Measurements from ENCODE around the gene ZNF346.
A peak's percentile ranks its signal among the peaks of the same experiment; 100 is the strongest.

Gene ZNF346

DNA sequence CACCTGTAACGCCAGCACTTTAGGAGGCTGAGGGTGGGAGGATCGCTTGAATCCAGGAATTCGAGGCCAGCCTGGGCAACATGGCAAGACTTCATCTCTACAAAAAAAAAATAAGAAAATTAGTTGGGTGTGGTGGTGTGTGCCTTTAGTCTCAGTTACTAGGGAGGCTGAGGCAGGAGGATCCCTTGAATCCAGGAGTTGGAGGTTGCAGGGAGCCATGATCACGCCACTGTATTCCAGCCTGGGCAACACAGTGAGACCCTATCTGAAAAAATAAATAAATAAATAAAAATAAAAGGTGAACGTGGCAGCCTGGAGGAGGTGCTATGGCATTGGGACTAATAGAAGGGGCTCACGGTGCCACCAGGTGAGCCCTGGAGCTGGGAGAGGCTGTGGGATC is 71.3 kb downstream of the ZNF346 start:
- DNase-seq (ENCODE audit: low read depth in 2 of 2), result no peak

DNA sequence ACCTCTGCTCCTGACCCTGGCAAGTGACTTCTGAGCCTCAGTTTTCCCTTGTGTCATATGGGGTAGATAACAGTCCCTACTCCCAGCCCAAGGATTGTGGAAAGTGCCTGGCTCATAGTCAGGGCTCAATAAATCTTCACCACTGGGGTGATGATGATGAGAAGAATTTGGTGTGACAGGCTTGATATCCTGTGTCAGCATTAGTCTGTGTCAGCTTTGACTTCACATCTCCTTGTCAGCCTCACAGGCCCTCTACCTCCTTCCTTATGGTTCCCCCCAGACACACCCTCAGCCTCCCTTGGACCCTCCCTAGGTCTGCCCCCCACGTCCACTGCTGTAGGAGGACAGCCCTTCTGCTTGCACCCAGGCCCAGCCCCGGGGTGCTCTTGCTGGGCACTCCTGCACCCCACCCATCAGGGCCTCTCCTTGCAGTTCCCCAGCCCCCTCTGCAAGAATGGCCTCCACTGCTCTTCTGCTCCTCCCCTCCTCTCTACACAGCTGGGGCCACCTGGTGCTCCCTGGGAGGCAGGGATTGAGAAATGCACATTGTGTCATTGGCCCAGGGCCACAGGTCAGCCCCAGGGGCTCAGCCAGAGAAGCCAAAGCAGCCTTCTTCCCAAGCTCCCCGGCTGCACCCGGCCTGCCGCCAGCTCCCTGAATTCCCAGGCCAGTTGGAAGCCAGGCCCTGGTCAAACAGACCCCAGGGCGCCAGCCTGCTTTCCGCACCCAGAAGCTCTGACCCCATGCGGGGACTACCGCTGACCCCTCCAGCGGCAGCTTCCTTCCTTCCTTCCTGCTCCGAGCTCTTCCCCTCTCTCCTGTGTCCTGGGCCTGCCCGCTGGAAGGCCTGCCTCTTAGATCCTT is 72.0 kb downstream of the ZNF346 start:
- DNase-seq (ENCODE audit: low read depth in 2 of 2), result no peak

DNA sequence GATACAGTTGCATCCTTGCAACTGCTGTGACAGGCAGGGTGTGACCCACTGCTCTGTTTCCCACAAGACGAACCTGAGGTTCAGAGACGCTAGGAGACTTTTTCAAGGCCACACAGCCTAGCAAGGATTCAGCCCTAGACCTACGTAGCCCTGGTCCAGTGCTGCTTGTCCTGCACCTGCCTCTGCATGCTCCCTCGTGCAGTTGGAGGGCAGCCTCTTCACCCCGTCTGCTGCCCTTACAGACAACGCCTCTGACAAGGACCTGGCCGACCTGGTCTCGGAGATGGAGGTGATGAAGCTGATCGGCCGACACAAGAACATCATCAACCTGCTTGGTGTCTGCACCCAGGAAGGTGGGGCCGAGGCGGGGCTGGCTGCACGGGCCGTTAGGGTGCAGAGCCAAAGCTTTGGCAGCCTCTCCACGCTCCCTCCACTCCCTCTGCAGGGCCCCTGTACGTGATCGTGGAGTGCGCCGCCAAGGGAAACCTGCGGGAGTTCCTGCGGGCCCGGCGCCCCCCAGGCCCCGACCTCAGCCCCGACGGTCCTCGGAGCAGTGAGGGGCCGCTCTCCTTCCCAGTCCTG is 72.7 kb downstream of the ZNF346 start:
- DNase-seq (ENCODE audit: low read depth in 2 of 2), result no peak

DNA sequence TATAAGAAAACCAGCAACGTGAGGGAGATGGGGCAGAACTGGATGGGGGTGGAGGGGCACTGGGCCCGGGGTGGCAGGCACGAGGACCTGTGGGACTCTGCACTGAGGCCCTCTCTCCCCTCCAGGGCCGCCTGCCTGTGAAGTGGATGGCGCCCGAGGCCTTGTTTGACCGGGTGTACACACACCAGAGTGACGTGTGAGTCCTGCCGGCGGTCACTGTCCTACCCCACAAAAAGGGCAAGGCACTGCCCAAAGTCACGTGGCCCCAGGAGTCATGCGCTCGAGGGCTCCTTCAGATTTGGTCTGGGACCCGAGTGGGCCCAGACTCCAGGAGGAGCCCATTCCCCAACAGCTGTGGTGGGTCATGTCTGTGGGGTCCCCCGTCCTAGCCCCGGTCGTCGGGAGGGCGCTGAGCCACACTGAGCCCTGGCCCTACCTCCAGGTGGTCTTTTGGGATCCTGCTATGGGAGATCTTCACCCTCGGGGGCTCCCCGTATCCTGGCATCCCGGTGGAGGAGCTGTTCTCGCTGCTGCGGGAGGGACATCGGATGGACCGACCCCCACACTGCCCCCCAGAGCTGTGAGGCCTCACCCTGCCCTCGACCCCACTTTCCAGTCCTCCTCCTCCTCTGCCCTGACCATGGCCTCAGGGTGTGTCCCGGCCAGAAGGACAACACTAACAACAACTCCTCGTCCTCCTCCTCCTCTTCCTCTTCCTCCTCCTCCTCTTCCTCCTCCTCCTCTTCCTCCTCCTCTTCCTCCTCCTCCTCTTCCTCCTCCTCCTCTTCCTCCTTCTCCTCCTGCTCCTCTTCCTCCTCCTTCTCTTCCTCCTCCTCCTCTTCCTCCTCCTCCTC is 73.9 kb downstream of the ZNF346 start:
- DNase-seq (ENCODE audit: low read depth in 2 of 2), result no peak

DNA sequence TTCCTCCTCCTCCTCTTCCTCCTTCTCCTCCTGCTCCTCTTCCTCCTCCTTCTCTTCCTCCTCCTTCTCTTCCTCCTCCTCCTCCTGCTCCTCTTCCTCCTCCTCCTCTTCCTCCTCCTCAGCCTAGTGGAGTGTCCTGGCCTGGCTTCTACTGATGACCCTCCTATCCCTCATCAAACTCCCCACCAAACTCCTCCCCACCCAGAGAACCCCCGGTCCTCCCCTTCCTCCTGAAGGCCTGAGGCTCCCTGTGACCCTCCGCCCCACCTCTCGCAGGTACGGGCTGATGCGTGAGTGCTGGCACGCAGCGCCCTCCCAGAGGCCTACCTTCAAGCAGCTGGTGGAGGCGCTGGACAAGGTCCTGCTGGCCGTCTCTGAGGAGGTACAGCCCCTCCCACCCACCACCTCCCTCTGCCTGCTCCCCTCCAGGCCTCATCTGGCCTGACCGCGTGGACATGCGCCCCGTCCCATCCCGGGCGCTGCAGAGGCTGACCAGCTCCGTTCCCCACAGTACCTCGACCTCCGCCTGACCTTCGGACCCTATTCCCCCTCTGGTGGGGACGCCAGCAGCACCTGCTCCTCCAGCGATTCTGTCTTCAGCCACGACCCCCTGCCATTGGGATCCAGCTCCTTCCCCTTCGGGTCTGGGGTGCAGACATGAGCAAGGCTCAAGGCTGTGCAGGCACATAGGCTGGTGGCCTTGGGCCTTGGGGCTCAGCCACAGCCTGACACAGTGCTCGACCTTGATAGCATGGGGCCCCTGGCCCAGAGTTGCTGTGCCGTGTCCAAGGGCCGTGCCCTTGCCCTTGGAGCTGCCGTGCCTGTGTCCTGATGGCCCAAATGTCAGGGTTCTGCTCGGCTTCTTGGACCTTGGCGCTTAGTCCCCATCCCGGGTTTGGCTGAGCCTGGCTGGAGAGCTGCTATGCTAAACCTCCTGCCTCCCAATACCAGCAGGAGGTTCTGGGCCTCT is 74.8 kb downstream of the ZNF346 start:
- DNase-seq (ENCODE audit: low read depth in 2 of 2), result no peak

DNA sequence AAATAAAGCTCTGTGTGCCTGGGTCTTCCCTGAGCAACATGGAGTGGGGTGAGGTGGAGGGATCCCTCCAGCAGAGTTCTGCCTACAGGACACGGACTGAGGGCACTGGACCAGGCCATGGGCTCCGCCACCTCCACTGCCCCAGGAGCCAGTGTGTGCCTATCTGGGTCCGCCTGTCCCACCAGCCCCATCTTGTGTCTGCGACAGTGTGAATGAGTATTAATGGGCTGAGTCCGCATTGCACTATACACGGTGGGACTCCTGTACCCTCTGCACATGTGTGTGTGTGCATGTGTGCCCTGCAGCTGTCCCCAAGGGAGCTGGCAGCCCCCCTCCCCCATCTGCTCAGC is 75.6 kb downstream of the ZNF346 start:
- no peak for DNase-seq (ENCODE audit: low read depth in 2 of 2)

DNA sequence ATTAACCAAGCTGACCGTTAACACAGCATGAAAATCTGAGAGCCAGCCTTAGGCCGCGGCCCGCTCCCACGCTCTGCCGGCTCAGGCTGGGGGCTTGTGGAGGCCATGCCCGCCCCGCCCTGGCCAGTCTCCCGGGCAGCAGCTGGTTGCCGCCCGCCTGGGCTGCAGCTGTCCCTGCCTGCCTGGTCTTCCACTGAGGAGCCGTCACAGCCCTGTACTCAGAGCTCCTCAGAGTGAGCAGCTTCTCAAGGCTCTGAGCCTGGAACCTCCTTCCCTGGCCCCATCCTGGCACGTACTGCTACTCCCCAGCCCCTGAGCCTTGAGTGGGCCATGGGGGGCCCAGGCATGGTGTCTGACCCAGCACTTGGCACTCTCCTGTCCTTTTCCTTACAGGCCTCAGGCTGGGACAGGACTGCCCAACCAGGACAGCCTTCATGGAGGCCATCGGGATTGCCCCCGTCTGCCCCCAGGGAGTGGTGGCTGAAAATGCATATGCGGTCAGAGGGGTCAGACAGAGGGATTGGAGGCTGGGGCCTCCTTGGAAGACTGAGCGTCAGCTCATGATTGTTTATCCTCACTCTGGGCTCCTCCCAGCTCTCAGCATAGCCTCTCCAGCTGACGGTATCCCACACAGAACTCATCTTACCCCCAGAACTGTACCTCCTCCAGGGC is 76.1 kb downstream of the ZNF346 start:
- DNase-seq (ENCODE audit: low read depth in 2 of 2), result no peak

DNA sequence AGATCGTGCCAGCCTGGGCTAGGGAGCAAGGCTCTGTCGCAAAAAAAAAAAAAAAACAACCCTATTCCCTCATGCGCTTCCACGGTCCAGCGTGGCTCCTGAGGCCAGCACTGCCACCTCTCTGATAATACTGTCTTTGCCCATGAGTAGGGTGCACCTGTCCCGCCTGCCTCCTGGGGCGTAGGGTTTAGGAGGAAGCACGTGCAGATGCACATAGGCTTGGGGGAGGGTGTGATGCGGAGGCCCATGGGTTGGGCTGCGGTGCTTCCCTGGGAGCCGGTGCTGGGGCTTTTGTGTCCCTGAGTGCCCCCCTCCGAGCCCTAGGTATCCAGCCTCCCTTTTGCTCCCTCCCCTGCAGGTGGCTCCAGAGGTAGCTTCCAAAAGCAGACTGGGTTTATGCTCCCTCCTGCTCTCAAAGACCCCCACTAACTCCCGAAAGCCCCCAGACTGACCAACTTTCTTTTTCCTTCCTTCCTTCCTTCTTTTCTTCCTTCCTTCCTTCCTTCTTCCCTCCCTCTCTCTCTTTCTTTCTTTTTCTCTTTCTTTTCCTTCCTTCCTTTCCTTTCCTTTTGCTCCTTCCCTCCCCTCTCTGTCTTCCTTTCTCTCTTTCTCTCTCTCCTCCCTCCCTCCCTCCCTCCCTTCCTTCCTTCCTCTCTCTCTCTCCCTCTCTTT is 77.1 kb downstream of the ZNF346 start:
- DNase-seq (ENCODE audit: low read depth in 2 of 2), result no peak

DNA sequence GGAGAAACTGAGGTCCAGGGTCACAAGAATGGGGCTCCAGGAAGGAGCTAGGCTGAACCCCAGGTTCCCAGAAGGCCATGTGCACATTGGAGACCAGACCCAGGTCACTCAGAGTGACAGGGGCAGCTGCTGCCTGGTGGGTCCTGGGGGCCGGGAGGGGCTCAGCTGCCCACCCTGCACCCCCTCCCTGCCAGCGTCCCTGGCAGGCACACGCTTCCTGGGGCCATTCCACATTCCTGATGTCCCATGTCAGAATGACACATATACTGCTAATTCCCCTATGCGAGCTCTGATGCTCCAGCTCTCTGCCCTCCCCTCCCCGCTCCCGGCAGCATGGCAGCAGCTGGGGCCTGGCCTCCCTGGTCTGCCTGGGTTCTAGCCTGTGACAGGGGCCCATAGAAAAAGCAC is 78.2 kb downstream of the ZNF346 start:
- DNase-seq (ENCODE audit: low read depth in 2 of 2), result no peak

DNA sequence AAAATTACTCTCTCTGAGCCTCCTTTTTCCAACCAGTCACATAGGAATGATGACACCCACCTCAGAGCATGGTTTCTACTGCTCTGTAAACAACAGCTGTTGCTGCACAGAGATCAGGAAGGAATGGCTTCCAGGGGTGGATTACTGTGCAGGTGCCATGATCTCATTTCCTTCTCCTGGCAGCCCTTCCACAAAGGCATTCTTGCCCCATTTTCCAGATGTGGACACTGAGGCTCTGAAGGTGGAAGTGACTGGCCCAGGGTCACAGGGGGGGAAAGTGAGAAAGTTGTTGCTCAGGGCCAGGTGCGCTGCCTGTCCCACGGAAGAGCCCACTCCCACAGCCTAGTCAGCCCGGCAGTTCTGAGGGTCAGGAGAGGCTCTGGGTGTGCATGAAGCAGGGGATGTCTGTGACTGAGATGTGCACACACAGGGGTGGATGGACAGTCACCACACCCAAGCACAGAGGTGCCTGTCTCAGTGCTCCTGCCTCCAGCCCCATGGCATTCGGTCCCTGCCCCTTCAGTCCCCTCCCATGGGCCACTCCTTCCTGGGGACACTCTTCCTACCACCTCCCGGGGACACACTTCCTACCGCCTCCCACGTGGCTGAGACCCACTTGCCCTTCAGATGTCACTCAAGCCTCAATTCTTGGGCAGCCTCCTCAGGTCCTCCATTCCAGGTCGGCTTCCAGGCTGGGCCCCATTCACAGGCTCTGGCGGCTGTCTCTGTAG is 81.2 kb downstream of the ZNF346 start:
- DNase-seq (ENCODE audit: low read depth in 2 of 2), result no peak

DNA sequence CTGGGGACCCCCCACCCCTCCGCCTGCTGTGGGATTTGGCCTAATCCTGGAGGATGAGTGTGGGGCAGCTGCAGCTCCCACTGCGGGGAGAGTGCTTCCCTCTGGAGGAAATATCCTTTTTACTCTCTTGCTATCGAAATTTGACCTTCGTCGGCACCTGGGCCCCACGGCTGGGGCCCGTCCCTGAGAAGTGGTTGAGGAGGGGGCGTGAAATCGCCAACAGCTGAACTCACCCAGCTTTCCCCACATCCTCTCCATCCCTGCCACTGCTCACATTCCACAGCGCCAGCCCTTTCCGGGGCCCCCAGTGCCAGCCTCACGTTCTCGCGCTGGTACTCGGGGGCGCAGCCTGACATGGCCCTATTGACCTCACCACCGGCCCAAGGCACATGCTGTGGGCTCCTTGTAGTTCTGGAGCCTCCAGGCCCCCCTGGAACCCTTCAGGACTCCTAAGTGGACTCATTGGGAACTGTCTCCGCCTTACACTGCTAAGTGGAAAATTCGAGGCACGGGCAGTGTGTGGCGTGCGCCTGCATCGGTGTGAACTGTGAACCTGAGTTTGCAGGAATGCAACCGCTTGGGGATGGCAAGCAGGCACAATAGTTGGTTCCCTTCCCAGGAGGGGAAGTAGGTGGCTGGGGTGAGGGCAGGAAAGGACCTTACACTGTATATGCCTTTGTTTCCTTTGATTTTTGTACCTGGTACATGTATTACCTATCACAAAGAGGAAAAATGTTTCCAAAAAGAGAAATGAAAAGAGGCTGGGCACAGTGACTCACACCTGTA is 83.4 kb downstream of the ZNF346 start:
- DNase-seq (ENCODE audit: low read depth in 2 of 2), result no peak

DNA sequence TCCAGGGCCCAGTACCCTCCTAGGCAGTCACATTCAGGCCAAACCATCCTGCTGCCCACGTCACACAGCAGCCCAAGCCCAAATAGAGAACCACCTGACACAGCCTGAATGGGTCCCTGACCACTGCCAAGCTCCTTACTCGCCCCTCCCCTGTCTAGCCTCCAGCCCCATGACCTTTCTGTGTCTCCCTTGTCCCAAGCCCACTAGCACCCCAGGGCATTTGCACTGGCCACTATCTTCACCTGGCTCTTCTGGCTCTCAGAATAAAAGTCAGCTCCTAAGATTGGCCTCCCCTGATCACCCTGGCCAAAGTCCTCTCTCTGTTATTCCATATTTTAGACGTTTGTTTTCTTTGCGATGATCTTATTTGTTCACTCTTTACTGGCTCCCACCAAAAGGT is 84.7 kb downstream of the ZNF346 start:
- no peak for DNase-seq (ENCODE audit: low read depth in 2 of 2)

DNA sequence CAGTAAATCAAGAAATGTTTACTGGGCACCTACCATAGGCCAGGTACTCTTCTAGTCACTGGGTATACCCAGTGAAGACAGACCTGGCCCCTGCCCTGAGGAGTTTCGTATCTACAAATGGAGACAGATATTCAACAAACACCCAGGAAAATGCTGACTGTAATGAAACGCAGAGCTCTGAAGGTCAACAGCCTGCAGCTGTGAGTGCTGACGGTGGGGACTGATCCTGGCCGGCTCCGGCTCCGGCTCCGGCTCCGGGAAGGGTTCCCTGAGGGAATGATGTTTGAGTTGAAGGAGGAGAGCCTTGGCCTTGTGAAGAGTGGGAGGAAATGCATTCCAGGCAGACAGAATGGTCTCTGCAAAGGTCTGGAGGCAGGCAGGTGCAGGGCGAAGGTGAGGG is 87.3 kb downstream of the ZNF346 start:
- DNase-seq (ENCODE audit: low read depth in 2 of 2), result no peak

DNA sequence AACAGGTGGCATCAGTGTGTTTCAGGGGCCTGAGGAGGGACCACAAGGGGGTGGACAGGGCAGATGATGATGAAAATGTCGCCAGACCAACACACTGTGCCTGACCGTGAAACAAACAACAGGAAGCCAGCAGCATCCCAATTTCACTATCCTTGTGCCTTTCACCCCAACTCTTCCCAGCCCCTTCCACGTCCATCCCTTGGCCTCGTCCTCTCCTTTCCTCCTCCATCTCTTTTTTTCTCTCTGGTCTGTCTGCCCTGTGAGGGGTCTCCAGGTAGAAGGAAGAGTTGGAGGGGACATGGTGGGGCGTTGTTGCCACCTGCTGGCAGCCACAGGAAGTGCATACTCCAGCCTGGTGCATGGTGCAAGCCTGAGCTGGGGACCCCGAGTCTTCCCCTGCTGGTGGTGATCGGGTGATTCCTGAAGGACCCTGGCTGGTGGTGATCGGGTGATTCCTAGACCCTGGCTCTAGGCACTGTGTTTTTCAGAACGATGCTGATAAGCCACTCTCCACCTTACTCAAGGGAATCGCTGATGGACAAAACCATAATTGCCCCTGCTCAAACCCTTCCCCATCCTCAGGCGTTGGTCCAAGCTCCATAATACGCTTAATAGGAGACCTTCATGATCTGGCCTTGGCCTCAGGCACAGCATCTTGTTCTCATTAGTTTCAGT is 89.4 kb downstream of the ZNF346 start:
- peak; percentile 33 to 57 for DNase-seq (ENCODE audit: low read depth in 2 of 2)

DNA sequence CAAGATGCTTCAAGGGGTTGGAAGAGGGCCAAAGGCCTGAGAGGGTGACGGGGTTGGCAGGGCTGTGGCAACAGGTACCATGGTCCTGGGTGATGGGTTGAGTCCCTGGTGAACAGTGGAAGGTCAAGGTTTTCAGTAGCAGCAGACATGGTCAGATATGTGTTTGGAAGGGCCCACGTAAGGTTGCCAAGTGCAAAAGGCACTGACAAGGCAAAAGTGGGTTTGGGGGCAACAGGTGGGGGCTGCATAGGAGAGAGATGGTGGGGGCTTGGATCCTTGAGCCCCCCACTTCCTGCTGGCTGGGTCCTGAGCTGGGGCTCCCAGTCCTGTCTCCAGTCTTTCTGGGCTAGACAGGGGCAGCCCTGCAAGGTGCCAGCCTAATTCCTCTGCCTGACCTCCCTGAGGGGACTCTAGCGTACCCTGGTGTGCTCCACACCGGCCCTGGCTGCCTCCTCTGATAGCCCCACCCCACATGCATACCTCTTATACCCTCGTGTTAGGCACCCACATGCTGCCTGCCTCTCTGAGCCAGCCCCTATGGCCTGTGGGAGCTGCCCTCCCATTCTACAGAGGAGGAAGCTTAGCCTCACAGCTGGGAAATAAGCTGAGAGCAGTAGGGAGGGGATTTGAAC is 90.2 kb downstream of the ZNF346 start:
- no peak for DNase-seq (ENCODE audit: low read depth in 2 of 2)

DNA sequence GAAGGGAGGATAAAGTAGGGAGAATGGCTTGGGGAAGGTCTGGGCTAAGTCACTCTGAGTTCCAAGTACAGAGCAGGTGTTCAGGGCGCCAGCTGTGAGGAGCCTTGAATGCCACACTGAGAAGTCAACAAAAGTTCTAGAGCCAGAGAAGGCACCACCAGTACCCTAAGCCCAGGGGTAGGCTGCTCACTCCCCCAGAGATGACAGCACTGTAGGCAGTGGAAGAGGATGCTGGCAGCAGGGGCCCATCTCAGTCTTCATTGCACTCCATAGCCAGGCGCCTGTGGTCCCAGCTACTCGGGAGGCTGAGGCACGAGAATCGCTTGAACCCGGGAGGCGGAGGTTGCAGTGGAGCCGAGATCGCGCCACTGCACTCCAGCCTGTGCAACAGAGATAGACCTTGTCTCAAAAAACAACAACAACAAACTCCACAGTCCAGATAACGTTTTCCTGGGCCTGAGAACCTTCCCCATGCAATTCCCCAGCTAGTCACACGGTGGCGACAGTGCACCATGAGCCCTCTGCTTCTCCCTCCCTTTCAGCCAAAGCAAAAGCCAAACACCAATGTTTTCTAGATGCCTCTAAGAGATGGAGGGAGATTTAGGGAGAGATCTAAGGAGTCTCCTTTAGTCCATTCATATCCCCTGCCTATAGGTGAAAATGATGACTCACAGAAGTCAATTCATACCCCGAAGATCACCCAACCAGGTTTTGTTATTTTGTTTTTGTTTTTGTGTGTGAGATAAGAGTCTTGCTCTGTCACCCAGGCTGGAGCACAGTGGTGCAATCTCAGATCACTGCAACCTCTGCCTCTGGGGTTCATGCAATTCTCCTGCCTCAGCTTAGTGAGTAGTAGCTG is 91.3 kb downstream of the ZNF346 start:
- DNase-seq (ENCODE audit: low read depth in 2 of 2), result peak; percentile 64 to 74
